ENCODE measurements around the gene ITGB4.

Gene ITGB4

GRCh38 chr17:75729351-75729750, 8.1 kb downstream of the ITGB4 start:
- H3K9me3 Mint-ChIP-seq: no peaks in the 10 kb centered on the region
- ATAC-seq (replicated peaks) (no peak), DNase-seq (no peak)
- H3K27ac Mint-ChIP-seq: no peak overlapping the region
- H3K27me3 Mint-ChIP-seq: no peaks in the 10 kb centered on the region
- no peak overlapping the region for H3K4me3 Mint-ChIP-seq
- H3K36me3 Mint-ChIP-seq (ENCODE audit: insufficient read depth): peaks cover 4% of the 10 kb centered on the region
- peaks cover 0 to 1% of the 10 kb centered on the region in 2 donors for H3K4me1 Mint-ChIP-seq (ENCODE audit: low read depth in 2 of 2)

GRCh38 chr17:75730065-75730464, 8.8 kb downstream of the ITGB4 start:
- DNase-seq: no peak
- Mint-ChIP-seq H3K9me3 (no peaks in the 10 kb centered on the region), H3K4me1 (ENCODE audit: low read depth in 2 of 2) (peaks cover 0 to 6% of the 10 kb centered on the region in 2 donors), H3K36me3 (ENCODE audit: insufficient read depth) (peaks cover 4% of the 10 kb centered on the region), H3K4me3 (no peak overlapping the region), H3K27me3 (no peaks in the 10 kb centered on the region), H3K27ac (no peak overlapping the region)
- no peak for ATAC-seq (replicated peaks)

- ATAC-seq (replicated peaks): no peak
Observed at GRCh38 chr17:75731086-75731715, 9.9 kb downstream of the ITGB4 start.

GRCh38 chr17:75731716-75732498, 10.6 kb downstream of the ITGB4 start:
- Mint-ChIP-seq H3K9me3 (no peaks in the 10 kb centered on the region), H3K4me1 (ENCODE audit: low read depth in 2 of 2) (peaks cover 0 to 6% of the 10 kb centered on the region in 2 donors), H3K27me3 (no peaks in the 10 kb centered on the region), H3K27ac (no peak overlapping the region), H3K4me3 (no peak overlapping the region), H3K36me3 (ENCODE audit: insufficient read depth) (peaks cover 4% of the 10 kb centered on the region)
- ATAC-seq (replicated peaks) (no peak), DNase-seq (no peak)

More at GRCh38 chr17:75731086-75731715, 9.9 kb downstream of the ITGB4 start:
- DNase-seq: no peak
- H3K36me3 Mint-ChIP-seq (ENCODE audit: insufficient read depth): peaks cover 4% of the 10 kb centered on the region
- no peak overlapping the region for H3K4me3 Mint-ChIP-seq
- H3K4me1 Mint-ChIP-seq (ENCODE audit: low read depth in 2 of 2): peaks cover 0 to 6% of the 10 kb centered on the region in 2 donors
- H3K27me3 Mint-ChIP-seq: no peaks in the 10 kb centered on the region
- no peaks in the 10 kb centered on the region for H3K9me3 Mint-ChIP-seq
- no peak overlapping the region for H3K27ac Mint-ChIP-seq

GRCh38 chr17:75733471-75733870, 12.2 kb downstream of the ITGB4 start:
- Mint-ChIP-seq H3K27me3 (peaks cover 0 to 8% of the 10 kb centered on the region in 2 donors), H3K4me1 (ENCODE audit: low read depth in 2 of 2) (peaks cover 0 to 10% of the 10 kb centered on the region in 2 donors), H3K27ac (peak overlapping the region in 1 of 2 donors; percentile 30), H3K9me3 (no peaks in the 10 kb centered on the region), H3K4me3 (no peak overlapping the region), H3K36me3 (ENCODE audit: insufficient read depth) (peaks cover 4% of the 10 kb centered on the region)
- DNase-seq (no peak), ATAC-seq (replicated peaks) (no peak)

GRCh38 chr17:75734674-75735294, 13.5 kb downstream of the ITGB4 start:
- H3K27ac Mint-ChIP-seq: peak overlapping the region in 1 of 2 donors; percentile 30
- H3K4me3 Mint-ChIP-seq: peak overlapping the region; percentile 27 to 40
- ATAC-seq (replicated peaks): no peak
- H3K36me3 Mint-ChIP-seq (ENCODE audit: insufficient read depth): peaks cover 4% of the 10 kb centered on the region
- peaks cover 0 to 10% of the 10 kb centered on the region in 2 donors for H3K4me1 Mint-ChIP-seq (ENCODE audit: low read depth in 2 of 2)
- DNase-seq: no peak
- H3K27me3 Mint-ChIP-seq: peaks cover 0 to 12% of the 10 kb centered on the region in 2 donors
- H3K9me3 Mint-ChIP-seq: no peaks in the 10 kb centered on the region

GRCh38 chr17:75736173-75736835, 15.0 kb downstream of the ITGB4 start:
- no peak overlapping the region for H3K27ac Mint-ChIP-seq
- peaks cover 0 to 10% of the 10 kb centered on the region in 2 donors for H3K4me1 Mint-ChIP-seq (ENCODE audit: low read depth in 2 of 2)
- DNase-seq (no peak), ATAC-seq (replicated peaks) (no peak)
- H3K36me3 Mint-ChIP-seq (ENCODE audit: insufficient read depth): peaks cover 4% of the 10 kb centered on the region
- no peak overlapping the region for H3K4me3 Mint-ChIP-seq
- H3K9me3 Mint-ChIP-seq: no peaks in the 10 kb centered on the region
- H3K27me3 Mint-ChIP-seq: peaks cover 0 to 12% of the 10 kb centered on the region in 2 donors

GRCh38 chr17:75737133-75737962, 16.1 kb downstream of the ITGB4 start:
- H3K27me3 Mint-ChIP-seq: peaks cover 0 to 12% of the 10 kb centered on the region in 2 donors
- DNase-seq (no peak), ATAC-seq (replicated peaks) (no peak)
- H3K36me3 Mint-ChIP-seq (ENCODE audit: insufficient read depth): no peaks in the 10 kb centered on the region
- H3K4me3 Mint-ChIP-seq: no peak overlapping the region
- peaks cover 0 to 10% of the 10 kb centered on the region in 2 donors for H3K4me1 Mint-ChIP-seq (ENCODE audit: low read depth in 2 of 2)
- H3K27ac Mint-ChIP-seq: no peak overlapping the region
- no peaks in the 10 kb centered on the region for H3K9me3 Mint-ChIP-seq

- Mint-ChIP-seq H3K4me3 (no peak overlapping the region), H3K27ac (peak overlapping the region in 1 of 2 donors; percentile 46), H3K27me3 (peaks cover 0 to 12% of the 10 kb centered on the region in 2 donors), H3K36me3 (ENCODE audit: insufficient read depth) (no peaks in the 10 kb centered on the region), H3K9me3 (no peaks in the 10 kb centered on the region), H3K4me1 (ENCODE audit: low read depth in 2 of 2) (peaks cover 0 to 10% of the 10 kb centered on the region in 2 donors)
- ATAC-seq (replicated peaks) (peak; percentile 33), DNase-seq (no peak)
Observed at GRCh38 chr17:75738218-75738802, 17.1 kb downstream of the ITGB4 start.

GRCh38 chr17:75739174-75739573, 17.9 kb downstream of the ITGB4 start:
- H3K4me1 Mint-ChIP-seq (ENCODE audit: low read depth in 2 of 2): peaks cover 0 to 10% of the 10 kb centered on the region in 2 donors
- no peaks in the 10 kb centered on the region for H3K9me3 Mint-ChIP-seq
- no peak for ATAC-seq (replicated peaks)
- H3K4me3 Mint-ChIP-seq: no peak overlapping the region
- no peak overlapping the region for H3K27ac Mint-ChIP-seq
- H3K27me3 Mint-ChIP-seq: peaks cover 0 to 12% of the 10 kb centered on the region in 2 donors
- H3K36me3 Mint-ChIP-seq (ENCODE audit: insufficient read depth): no peaks in the 10 kb centered on the region
- DNase-seq: no peak

- no peak for ATAC-seq (replicated peaks)
Observed at GRCh38 chr17:75739801-75740200, 18.5 kb downstream of the ITGB4 start.

GRCh38 chr17:75740215-75740614, 19.0 kb downstream of the ITGB4 start:
- ATAC-seq (replicated peaks): no peak
- Mint-ChIP-seq H3K4me1 (ENCODE audit: low read depth in 2 of 2) (peaks cover 0 to 4% of the 10 kb centered on the region in 2 donors), H3K9me3 (no peaks in the 10 kb centered on the region), H3K27me3 (peaks cover 0 to 12% of the 10 kb centered on the region in 2 donors), H3K27ac (no peak overlapping the region), H3K4me3 (no peak overlapping the region), H3K36me3 (ENCODE audit: insufficient read depth) (no peaks in the 10 kb centered on the region)
- DNase-seq: no peak

More at GRCh38 chr17:75739801-75740200, 18.5 kb downstream of the ITGB4 start:
- no peak for DNase-seq
- Mint-ChIP-seq H3K4me3 (no peak overlapping the region), H3K9me3 (no peaks in the 10 kb centered on the region), H3K27me3 (peaks cover 0 to 12% of the 10 kb centered on the region in 2 donors), H3K4me1 (ENCODE audit: low read depth in 2 of 2) (peaks cover 0 to 4% of the 10 kb centered on the region in 2 donors), H3K36me3 (ENCODE audit: insufficient read depth) (no peaks in the 10 kb centered on the region), H3K27ac (no peak overlapping the region)

All from effector memory CD8-positive, alpha-beta T cell (primary cell).